HL-60 (cell line): ENCODE measurements around the gene LUC7L.

Experiments used
- GABPA ChIP-seq: IDR thresholded peaks from 2 replicates; pipeline ENCODE4 v1.6.1; 2012; ENCODE audit warnings: low read depth
- POLR2AphosphoS5 ChIP-seq: IDR thresholded peaks from 2 replicates; pipeline ENCODE4 v1.6.1; 2012; ENCODE audit warnings: low read depth
- SPI1 ChIP-seq: IDR thresholded peaks from 2 replicates; pipeline ENCODE4 v1.6.1; 2012; ENCODE audit warnings: low read depth, mild to moderate bottlenecking, borderline replicate concordance
- TF ChIP-seq, protein P1 (sequence below): IDR thresholded peaks from one replicate; pipeline ENCODE4 v1.5.1; 2011; ENCODE audit warnings: low read length, control low read depth, inconsistent platforms; ENCODE audit not compliant: insufficient read depth
- TF ChIP-seq, protein P2 (sequence below): IDR thresholded peaks from 2 replicates; pipeline ENCODE4 v1.6.1; 2012; ENCODE audit warnings: low read depth; ENCODE audit not compliant: insufficient replicate concordance

GRCh38 chr16:253833-254232 is 24.6 kb upstream of the LUC7L start:
- TF ChIP-seq, protein P1, sequence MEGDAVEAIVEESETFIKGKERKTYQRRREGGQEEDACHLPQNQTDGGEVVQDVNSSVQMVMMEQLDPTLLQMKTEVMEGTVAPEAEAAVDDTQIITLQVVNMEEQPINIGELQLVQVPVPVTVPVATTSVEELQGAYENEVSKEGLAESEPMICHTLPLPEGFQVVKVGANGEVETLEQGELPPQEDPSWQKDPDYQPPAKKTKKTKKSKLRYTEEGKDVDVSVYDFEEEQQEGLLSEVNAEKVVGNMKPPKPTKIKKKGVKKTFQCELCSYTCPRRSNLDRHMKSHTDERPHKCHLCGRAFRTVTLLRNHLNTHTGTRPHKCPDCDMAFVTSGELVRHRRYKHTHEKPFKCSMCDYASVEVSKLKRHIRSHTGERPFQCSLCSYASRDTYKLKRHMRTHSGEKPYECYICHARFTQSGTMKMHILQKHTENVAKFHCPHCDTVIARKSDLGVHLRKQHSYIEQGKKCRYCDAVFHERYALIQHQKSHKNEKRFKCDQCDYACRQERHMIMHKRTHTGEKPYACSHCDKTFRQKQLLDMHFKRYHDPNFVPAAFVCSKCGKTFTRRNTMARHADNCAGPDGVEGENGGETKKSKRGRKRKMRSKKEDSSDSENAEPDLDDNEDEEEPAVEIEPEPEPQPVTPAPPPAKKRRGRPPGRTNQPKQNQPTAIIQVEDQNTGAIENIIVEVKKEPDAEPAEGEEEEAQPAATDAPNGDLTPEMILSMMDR = no peak
- TF ChIP-seq SPI1 (no peak), GABPA (no peak), POLR2AphosphoS5 (no peak)
- TF ChIP-seq, protein P2, sequence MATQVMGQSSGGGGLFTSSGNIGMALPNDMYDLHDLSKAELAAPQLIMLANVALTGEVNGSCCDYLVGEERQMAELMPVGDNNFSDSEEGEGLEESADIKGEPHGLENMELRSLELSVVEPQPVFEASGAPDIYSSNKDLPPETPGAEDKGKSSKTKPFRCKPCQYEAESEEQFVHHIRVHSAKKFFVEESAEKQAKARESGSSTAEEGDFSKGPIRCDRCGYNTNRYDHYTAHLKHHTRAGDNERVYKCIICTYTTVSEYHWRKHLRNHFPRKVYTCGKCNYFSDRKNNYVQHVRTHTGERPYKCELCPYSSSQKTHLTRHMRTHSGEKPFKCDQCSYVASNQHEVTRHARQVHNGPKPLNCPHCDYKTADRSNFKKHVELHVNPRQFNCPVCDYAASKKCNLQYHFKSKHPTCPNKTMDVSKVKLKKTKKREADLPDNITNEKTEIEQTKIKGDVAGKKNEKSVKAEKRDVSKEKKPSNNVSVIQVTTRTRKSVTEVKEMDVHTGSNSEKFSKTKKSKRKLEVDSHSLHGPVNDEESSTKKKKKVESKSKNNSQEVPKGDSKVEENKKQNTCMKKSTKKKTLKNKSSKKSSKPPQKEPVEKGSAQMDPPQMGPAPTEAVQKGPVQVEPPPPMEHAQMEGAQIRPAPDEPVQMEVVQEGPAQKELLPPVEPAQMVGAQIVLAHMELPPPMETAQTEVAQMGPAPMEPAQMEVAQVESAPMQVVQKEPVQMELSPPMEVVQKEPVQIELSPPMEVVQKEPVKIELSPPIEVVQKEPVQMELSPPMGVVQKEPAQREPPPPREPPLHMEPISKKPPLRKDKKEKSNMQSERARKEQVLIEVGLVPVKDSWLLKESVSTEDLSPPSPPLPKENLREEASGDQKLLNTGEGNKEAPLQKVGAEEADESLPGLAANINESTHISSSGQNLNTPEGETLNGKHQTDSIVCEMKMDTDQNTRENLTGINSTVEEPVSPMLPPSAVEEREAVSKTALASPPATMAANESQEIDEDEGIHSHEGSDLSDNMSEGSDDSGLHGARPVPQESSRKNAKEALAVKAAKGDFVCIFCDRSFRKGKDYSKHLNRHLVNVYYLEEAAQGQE = no peak
